Measurements from ENCODE around the gene PRPF6.

The PRPF6 gene

GRCh38 chr20:63947638-63948456 lies 33.1 kb upstream of the PRPF6 start:
- no peak for TF ChIP-seq CTCF (IDR thresholded peaks at IDR 0.05; ENCODE audit: low read depth, low read length)
- DNase-seq (ENCODE audit: extremely low read depth, low read depth), result no peak

- no peak for TF ChIP-seq CTCF (IDR thresholded peaks at IDR 0.05; ENCODE audit: low read depth, low read length)
- DNase-seq (ENCODE audit: extremely low read depth, low read depth), result no peak
Observed at GRCh38 chr20:63950701-63951397, 30.1 kb upstream of the PRPF6 start.

- no peak for TF ChIP-seq CTCF (IDR thresholded peaks at IDR 0.05; ENCODE audit: low read depth, low read length)
- no peak for DNase-seq (ENCODE audit: extremely low read depth, low read depth)
Observed at GRCh38 chr20:63951398-63952209, 29.3 kb upstream of the PRPF6 start.

- no peak for TF ChIP-seq CTCF (IDR thresholded peaks at IDR 0.05; ENCODE audit: low read depth, low read length)
- no peak for DNase-seq (ENCODE audit: extremely low read depth, low read depth)
Observed at GRCh38 chr20:63952210-63952535, 28.8 kb upstream of the PRPF6 start.

GRCh38 chr20:63952769-63953168 lies 28.2 kb upstream of the PRPF6 start:
- no peak for TF ChIP-seq CTCF (IDR thresholded peaks at IDR 0.05; ENCODE audit: low read depth, low read length)
- no peak for DNase-seq (ENCODE audit: extremely low read depth, low read depth)

- no peak for TF ChIP-seq CTCF (IDR thresholded peaks at IDR 0.05; ENCODE audit: low read depth, low read length)
- DNase-seq (ENCODE audit: extremely low read depth, low read depth), result no peak
Observed at GRCh38 chr20:63953764-63954429, 27.0 kb upstream of the PRPF6 start.
